Fibroblast of villous mesenchyme (primary cell): ENCODE data around the gene TLCD3A. TPM values are rescaled to one million over a fixed set of nuclear protein-coding genes. Genes with fewer than 3 reads are reported as not detected.
"Not testable (repeated sequence)": the region's sequence is repeated elsewhere in the genome, so short reads cannot be mapped to it uniquely, and the experiment has no call there.

Source experiments
- DNase-seq: peaks from one replicate; pipeline ENCODE4 v3.0.0-alpha.2; 2010; ENCODE audit warnings: low read depth
- H3K4me3 ChIP-seq: 2 replicates; pipeline ENCODE4 v1.5.1; 2011; ENCODE audit warnings: low read depth, mild to moderate bottlenecking, low read length
- CTCF ChIP-seq: IDR thresholded peaks from 2 replicates; pipeline ENCODE4 v1.5.1; 2012; ENCODE audit warnings: low read depth, mild to moderate bottlenecking, low read length; ENCODE audit not compliant: insufficient read depth
- total RNA-seq: library from RNA; depleted of rRNA; stranded (reverse); fragments of >200 nt; gene quantifications from 2 replicates; pipeline ENCODE4 v1.2.3, GENCODE V29; 2012

Gene TLCD3A
- total RNA-seq, 1 donor, result 32.4 TPM

- no peak overlapping the region for H3K4me3 ChIP-seq
- no peak for TF ChIP-seq CTCF
- DNase-seq, result no peak
Observed at GRCh38 chr17:787641-788221, 55.3 kb downstream of the TLCD3A start.

- no peak overlapping the region for H3K4me3 ChIP-seq
- DNase-seq, result no peak
- no peak for TF ChIP-seq CTCF
Observed at GRCh38 chr17:788551-788950, 56.2 kb downstream of the TLCD3A start.

GRCh38 chr17:789160-789840 lies 56.9 kb downstream of the TLCD3A start:
- DNase-seq, result no peak
- H3K4me3 ChIP-seq, result no peak overlapping the region

GRCh38 chr17:789931-790873 lies 57.8 kb downstream of the TLCD3A start:
- not testable (repeated sequence) for H3K4me3 ChIP-seq
- peak; percentile 84 for DNase-seq

More at GRCh38 chr17:789160-789840, 56.9 kb downstream of the TLCD3A start:
- no peak for TF ChIP-seq CTCF

GRCh38 chr17:790874-791247 lies 58.5 kb downstream of the TLCD3A start:
- peak; percentile 48 for DNase-seq
- not testable (repeated sequence) for H3K4me3 ChIP-seq

GRCh38 chr17:791829-792228 lies 59.4 kb downstream of the TLCD3A start:
- H3K4me3 ChIP-seq, result no peak overlapping the region
- no peak for DNase-seq
- no peak for TF ChIP-seq CTCF

- DNase-seq, result no peak
Observed at GRCh38 chr17:792277-792676, 59.9 kb downstream of the TLCD3A start.

More at GRCh38 chr17:792277-792676, 59.9 kb downstream of the TLCD3A start:
- no peak overlapping the region for H3K4me3 ChIP-seq
- no peak for TF ChIP-seq CTCF

Other genes with a start within 250 kb of the TLCD3A start
- gene VPS53, start 17.8 kb upstream of the TLCD3A start, total RNA-seq, result 18.7 and 22.0 TPM in 2 replicates
- gene GEMIN4, start 19.7 kb downstream of the TLCD3A start, total RNA-seq, result 9.3 and 11.7 TPM in 2 replicates
- 31.2 and 40.2 TPM in 2 replicates for gene GLOD4, start 49.7 kb downstream of the TLCD3A start, total RNA-seq
- 10.8 and 17.4 TPM in 2 replicates for gene MRM3, start 49.8 kb downstream of the TLCD3A start, total RNA-seq
- gene NXN, start 247.2 kb downstream of the TLCD3A start, total RNA-seq, result 91.5 and 124 TPM in 2 replicates